Peyer's patch (tissue), 4 donors: ENCODE measurements around the gene DLGAP4. TPM values are rescaled to one million over a fixed set of nuclear protein-coding genes. Genes with fewer than 3 reads are reported as not detected.

Experiments
- DNase-seq, 3 donors: peaks; one replicate each; pipeline ENCODE4 v3.0.0-alpha.2; 2017 to 2019
- H3K27ac ChIP-seq, 4 donors: fragments of 200-600 bp; sonication (generic); one replicate each; pipeline ENCODE4 v1.5.1; 2016 to 2019
- H3K27me3 ChIP-seq, 2 donors: fragments of 200-600 bp; sonication (generic); one replicate each; pipeline ENCODE4 v1.5.1; 2019
- H3K36me3 ChIP-seq, 3 donors: fragments of 200-600 bp; sonication (generic); one replicate each; pipeline ENCODE4 v1.5.1; 2016 to 2019
- H3K4me1 ChIP-seq, 4 donors: fragments of 200-600 bp; sonication (generic); one replicate each; pipeline ENCODE4 v1.5.1; 2016 to 2019
- H3K4me3 ChIP-seq, 4 donors: fragments of 200-600 bp; sonication (generic); 1 replicate in 3 of 4; 2 replicates in 1 of 4; pipeline ENCODE4 v1.5.1; 2016 to 2019; ENCODE audit warnings: mild to moderate bottlenecking in 1 of 4
- H3K9me3 ChIP-seq, 4 donors: fragments of 200-600 bp; sonication (generic); one replicate each; pipeline ENCODE4 v1.5.1; 2016 to 2019; ENCODE audit warnings: mild to moderate bottlenecking in 1 of 4
- POLR2A ChIP-seq, 2 donors: fragments of 450-650 bp; IDR thresholded peaks; one replicate each; pipeline ENCODE4 v1.5.1; 2017; ENCODE audit warnings: antibody characterized with exemption in 2 of 2, mild to moderate bottlenecking in 2 of 2, moderate library complexity in 2 of 2
- total RNA-seq, 4 donors: library from RNA; depleted of rRNA; stranded (reverse); fragments of >200 nt; gene quantifications; one replicate each; pipeline ENCODE4 v1.1.0, GENCODE V29; 2016
- TF ChIP-seq, protein P1 (sequence below), 6 experiments: fragments of 450-650 bp in 4 of 6; fragments of 200-600 bp in 2 of 6; sonication (generic) in 1 of 6; IDR thresholded peaks; one replicate each; pipeline ENCODE4 v1.5.1; 2017 to 2019; ENCODE audit warnings: antibody characterized with exemption in 6 of 6, mild to moderate bottlenecking in 3 of 6, moderate library complexity in 1 of 6

The DLGAP4 gene
- total RNA-seq, 4 donors from 2014 or later: 44.5 to 70.1 (median 59.0) TPM

- DNase-seq: no peak
- Histone ChIP-seq H3K4me1 (peaks cover 0 to 4% (median 0%) of the 10 kb centered on the region in 4 donors), H3K27me3 (no peaks in the 10 kb centered on the region), H3K4me3 (no peak overlapping the region), H3K36me3 (no peaks in the 10 kb centered on the region), H3K9me3 (no peaks in the 10 kb centered on the region), H3K27ac (no peak overlapping the region)
- TF ChIP-seq, protein P1, sequence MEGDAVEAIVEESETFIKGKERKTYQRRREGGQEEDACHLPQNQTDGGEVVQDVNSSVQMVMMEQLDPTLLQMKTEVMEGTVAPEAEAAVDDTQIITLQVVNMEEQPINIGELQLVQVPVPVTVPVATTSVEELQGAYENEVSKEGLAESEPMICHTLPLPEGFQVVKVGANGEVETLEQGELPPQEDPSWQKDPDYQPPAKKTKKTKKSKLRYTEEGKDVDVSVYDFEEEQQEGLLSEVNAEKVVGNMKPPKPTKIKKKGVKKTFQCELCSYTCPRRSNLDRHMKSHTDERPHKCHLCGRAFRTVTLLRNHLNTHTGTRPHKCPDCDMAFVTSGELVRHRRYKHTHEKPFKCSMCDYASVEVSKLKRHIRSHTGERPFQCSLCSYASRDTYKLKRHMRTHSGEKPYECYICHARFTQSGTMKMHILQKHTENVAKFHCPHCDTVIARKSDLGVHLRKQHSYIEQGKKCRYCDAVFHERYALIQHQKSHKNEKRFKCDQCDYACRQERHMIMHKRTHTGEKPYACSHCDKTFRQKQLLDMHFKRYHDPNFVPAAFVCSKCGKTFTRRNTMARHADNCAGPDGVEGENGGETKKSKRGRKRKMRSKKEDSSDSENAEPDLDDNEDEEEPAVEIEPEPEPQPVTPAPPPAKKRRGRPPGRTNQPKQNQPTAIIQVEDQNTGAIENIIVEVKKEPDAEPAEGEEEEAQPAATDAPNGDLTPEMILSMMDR (IDR thresholded peaks at IDR 0.05): no peak
- TF ChIP-seq POLR2A (IDR thresholded peaks at IDR 0.05): no peak
Measured at GRCh38 chr20:36440370-36441026, 134.4 kb downstream of the DLGAP4 start.

DNA sequence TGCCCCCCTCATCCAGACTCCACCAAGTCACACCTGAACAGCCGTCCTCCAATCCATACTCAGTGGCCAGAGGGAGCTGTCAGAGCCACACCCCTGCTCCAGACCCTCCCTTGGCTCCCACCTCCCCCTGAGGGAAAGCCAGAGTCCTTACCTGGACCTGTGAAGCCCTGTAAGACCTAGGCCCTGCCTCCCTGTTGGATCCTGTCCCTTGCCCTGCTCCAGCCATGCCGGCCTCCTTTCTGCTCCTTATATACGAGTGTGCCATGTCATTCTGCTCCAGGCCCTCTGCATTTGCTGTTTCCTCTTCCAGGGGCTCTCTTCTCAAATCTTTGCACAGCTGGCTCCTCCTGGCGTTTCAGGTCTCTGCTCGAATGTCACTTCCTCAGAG lies 134.9 kb downstream of the DLGAP4 start:
- no peaks in the 10 kb centered on the region for H3K9me3 ChIP-seq
- no peaks in the 10 kb centered on the region for H3K36me3 ChIP-seq
- peaks cover 0 to 1% (median 0%) of the 10 kb centered on the region in 4 donors for H3K4me1 ChIP-seq
- TF ChIP-seq, protein P1 (IDR thresholded peaks at IDR 0.05): no peak
- no peak for TF ChIP-seq POLR2A (IDR thresholded peaks at IDR 0.05)
- no peak for DNase-seq
- H3K27ac ChIP-seq: no peak overlapping the region
- H3K4me3 ChIP-seq: no peak overlapping the region
- H3K27me3 ChIP-seq: no peaks in the 10 kb centered on the region

DNA sequence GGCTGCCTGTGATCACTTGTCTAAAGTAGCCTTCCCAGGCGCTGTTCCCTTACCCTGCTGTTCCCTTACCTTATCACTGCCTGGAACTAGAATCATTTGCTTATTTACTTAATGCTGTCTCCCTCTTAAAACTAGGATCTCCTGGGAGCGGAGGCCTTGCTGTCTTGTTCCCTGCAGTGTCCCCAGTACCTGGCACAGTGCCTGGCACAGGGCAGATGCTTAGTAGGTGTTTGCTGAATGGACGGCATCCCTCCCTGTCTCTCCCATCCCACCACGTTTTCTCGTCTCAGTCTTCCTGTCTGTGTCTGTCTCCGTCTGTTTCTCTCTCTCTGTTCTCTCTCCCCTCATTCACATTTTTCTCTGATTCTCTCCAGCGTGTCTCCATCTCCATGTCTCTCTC lies 135.3 kb downstream of the DLGAP4 start:
- DNase-seq: no peak
- no peak overlapping the region for H3K27ac ChIP-seq
- H3K9me3 ChIP-seq: no peaks in the 10 kb centered on the region
- H3K36me3 ChIP-seq: no peaks in the 10 kb centered on the region
- H3K27me3 ChIP-seq: no peaks in the 10 kb centered on the region
- no peaks in the 10 kb centered on the region for H3K4me1 ChIP-seq
- TF ChIP-seq, protein P1 (IDR thresholded peaks at IDR 0.05): no peak
- no peak for TF ChIP-seq POLR2A (IDR thresholded peaks at IDR 0.05)
- H3K4me3 ChIP-seq: no peak overlapping the region

DNA sequence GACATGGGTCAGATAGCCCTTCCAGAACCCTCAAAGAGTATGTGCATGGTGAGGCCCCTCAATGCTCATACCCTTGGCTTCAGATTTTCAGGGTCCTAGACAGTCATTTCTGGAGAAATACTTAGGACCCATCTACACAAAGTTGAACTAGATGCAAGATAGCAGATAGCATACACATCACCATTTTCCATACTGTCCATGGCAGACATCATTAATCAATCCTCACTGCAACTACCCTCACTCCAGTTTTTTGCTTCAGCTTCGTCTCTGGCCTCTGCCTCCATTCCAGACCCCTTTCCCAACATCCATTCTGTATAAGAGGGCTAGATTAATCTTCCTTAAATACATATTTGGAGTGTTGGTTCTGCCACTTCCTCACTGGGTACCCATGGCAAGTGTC lies 139.7 kb downstream of the DLGAP4 start:
- no peak for DNase-seq
- no peaks in the 10 kb centered on the region for H3K27me3 ChIP-seq
- no peaks in the 10 kb centered on the region for H3K4me1 ChIP-seq
- TF ChIP-seq, protein P1 (IDR thresholded peaks at IDR 0.05): no peak
- TF ChIP-seq POLR2A (IDR thresholded peaks at IDR 0.05): no peak
- H3K27ac ChIP-seq: no peak overlapping the region
- no peak overlapping the region for H3K4me3 ChIP-seq
- H3K36me3 ChIP-seq: no peaks in the 10 kb centered on the region
- no peaks in the 10 kb centered on the region for H3K9me3 ChIP-seq

DNA sequence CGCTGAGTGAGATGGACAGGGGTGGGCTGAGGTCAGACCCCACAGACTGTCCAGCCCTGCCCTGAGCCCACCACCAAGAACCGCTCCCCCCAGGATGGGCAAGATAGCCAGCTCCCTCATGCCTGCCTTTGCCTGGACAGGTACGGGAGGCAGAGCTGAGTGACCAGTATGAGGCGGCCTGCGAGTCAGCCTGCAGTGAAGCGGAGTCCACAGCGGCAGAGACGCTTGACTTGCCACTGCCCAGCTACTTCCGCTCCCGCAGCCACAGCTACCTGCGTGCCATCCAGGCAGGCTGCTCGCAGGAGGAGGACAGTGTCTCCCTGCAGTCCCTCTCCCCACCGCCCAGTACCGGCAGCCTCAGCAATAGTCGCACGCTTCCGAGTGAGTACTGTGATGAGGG lies 140.4 kb downstream of the DLGAP4 start:
- H3K9me3 ChIP-seq: no peaks in the 10 kb centered on the region
- H3K27me3 ChIP-seq: no peaks in the 10 kb centered on the region
- H3K4me1 ChIP-seq: no peaks in the 10 kb centered on the region
- H3K4me3 ChIP-seq: no peak overlapping the region
- no peaks in the 10 kb centered on the region for H3K36me3 ChIP-seq
- no peak overlapping the region for H3K27ac ChIP-seq
- TF ChIP-seq POLR2A (IDR thresholded peaks at IDR 0.05): no peak
- TF ChIP-seq, protein P1 (IDR thresholded peaks at IDR 0.05): no peak
- no peak for DNase-seq

DNA sequence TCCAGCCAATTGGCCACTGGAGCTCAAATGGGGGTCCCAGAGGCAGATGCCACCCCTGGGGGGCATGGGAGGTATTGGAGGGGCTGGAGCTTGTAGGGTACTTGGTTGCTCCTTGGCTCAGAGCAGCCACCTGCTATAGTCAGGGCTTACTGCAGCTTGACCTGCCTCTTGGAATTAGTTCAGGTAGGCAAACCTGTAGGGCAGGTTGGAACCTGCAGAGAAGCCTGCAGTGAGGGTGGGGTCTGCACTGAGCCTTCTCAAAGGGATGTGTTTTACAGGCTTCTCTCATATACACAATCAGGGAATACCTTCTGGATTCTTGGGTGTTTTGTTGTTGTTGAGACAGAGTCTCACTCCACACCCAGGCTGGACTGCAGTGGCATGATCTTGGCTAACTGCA lies 141.0 kb downstream of the DLGAP4 start:
- Histone ChIP-seq H3K27ac (no peak overlapping the region), H3K4me1 (no peaks in the 10 kb centered on the region), H3K4me3 (no peak overlapping the region), H3K9me3 (no peaks in the 10 kb centered on the region), H3K27me3 (no peaks in the 10 kb centered on the region), H3K36me3 (no peaks in the 10 kb centered on the region)
- no peak for DNase-seq
- TF ChIP-seq, protein P1 (IDR thresholded peaks at IDR 0.05): no peak
- no peak for TF ChIP-seq POLR2A (IDR thresholded peaks at IDR 0.05)
